ENCODE data around the gene FHIT.

DNA sequence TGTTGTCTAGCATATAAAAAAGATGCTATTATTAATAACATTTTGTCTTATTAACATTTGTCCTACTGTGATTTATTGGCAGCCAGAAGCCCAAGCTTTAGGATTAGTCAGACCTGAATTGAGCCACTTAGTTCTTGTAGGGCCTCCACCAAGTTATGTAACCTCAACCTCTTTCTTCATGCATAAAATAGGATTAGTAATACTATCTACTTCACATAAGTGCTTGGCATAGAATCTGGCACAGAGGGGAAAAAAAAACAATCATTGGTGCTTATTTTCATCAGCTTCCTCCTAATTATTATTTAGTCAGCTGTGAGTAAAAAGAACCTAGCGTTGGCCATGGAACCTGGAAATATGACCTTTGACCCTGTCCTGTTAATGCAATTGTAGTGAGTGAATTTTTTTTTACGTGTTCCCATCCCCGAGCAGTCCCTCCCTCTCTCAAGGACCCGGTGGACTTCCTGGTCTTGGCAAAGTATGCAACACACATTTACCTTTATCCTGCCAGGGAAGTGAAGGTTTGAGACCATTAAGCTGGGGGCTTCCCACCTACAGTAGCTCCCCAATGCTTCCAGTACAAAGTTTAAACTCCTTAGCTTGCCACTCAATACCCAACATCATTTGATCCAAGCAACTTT lies 136.8 kb downstream of the FHIT start:
- TF ChIP-seq GATA2 (IDR thresholded peaks at IDR 0.05; ENCODE audit: low read depth, low read length) (no peak), GATA3 (IDR thresholded peaks at IDR 0.05; ENCODE audit: low read depth, low read length) (no peak)

All from SH-SY5Y (cell line).